Right ventricle myocardium inferior (tissue), 1 donor: ENCODE results near the gene LMOD1. TPM values are rescaled to one million over a fixed set of nuclear protein-coding genes. Genes with fewer than 3 reads are reported as not detected.

ENCODE experiments used
- ATAC-seq: fragments of 200-7000 bp; cut with Tn5 transposase; one replicate; pipeline ENCODE4 v1.9.1; 2020; ENCODE audit warnings: mild to moderate bottlenecking, moderate library complexity
- DNase-seq: peaks from one replicate; pipeline ENCODE4 v3.0.0; 2021; ENCODE audit errors: missing footprints
- intact Hi-C: fragments of 100-400 bp; cut with DNase I; formaldehyde crosslinking; loops from one replicate; pipeline ENCODE4 v1.11.0; 2022
- total RNA-seq: library from RNA; stranded (reverse); fragmentation: NEBNext Ultra II Directional; extraction: Animal tissue kit (Norgen Biotek cat#: 25700); gene quantifications from one replicate; pipeline ENCODE4 v1.2.1, GENCODE V29; 2021
- donor health status: DM: no; HTN: yes; CAD: no; lungs with severe emphysema.

The LMOD1 gene
- total RNA-seq, 1 donor from 2014 or later: 10.8 TPM

GRCh38 chr1:201899683-201900429, 46.5 kb downstream of the LMOD1 start:
- no peak for ATAC-seq
- intact Hi-C loops: loop anchor here (5.0 kb wide), 2 partner anchors 57 to 222 kb away; partner anchors contain the start of genes GPR37L1 and TIMM17A
- no peak for DNase-seq

- ATAC-seq (no peak), DNase-seq (no peak)
- intact Hi-C loops: loop anchor here (5.0 kb wide), 2 partner anchors 58 to 223 kb away; partner anchors contain the start of genes GPR37L1 and TIMM17A
Measured at GRCh38 chr1:201898992-201899391, 47.4 kb downstream of the LMOD1 start.

GRCh38 chr1:201898240-201898894, 48.0 kb downstream of the LMOD1 start:
- intact Hi-C loops: loop anchor here (5.0 kb wide), 2 partner anchors 59 to 224 kb away; partner anchors contain the start of genes GPR37L1 and TIMM17A
- DNase-seq: no peak
- ATAC-seq: no peak

GRCh38 chr1:201896951-201897391, 49.4 kb downstream of the LMOD1 start:
- intact Hi-C loops: loop anchor here (1.0 to 5.0 kb wide), 3 partner anchors 60 to 225 kb away; partner anchors contain the start of genes GPR37L1 and TIMM17A
- no peak for DNase-seq
- ATAC-seq: peak; percentile 59

- intact Hi-C loops: loop anchor here (1.0 to 5.0 kb wide), 3 partner anchors 61 to 226 kb away; partner anchors contain the start of genes GPR37L1 and TIMM17A
- peak; percentile 88 for ATAC-seq
- peak; percentile 92 for DNase-seq
Measured at GRCh38 chr1:201895913-201896807, 50.2 kb downstream of the LMOD1 start.

GRCh38 chr1:201895120-201895665, 51.2 kb downstream of the LMOD1 start:
- ATAC-seq (no peak), DNase-seq (no peak)
- intact Hi-C loops: loop anchor here (5.0 kb wide), 2 partner anchors 62 to 227 kb away; partner anchors contain the start of genes GPR37L1 and TIMM17A

GRCh38 chr1:201894343-201895119, 51.8 kb downstream of the LMOD1 start:
- intact Hi-C loops: loop anchor here (5.0 kb wide), 2 partner anchors 63 to 228 kb away; partner anchors contain the start of genes GPR37L1 and TIMM17A
- DNase-seq (no peak), ATAC-seq (no peak)

- ATAC-seq: no peak
- intact Hi-C loops: no loop called here
Measured at GRCh38 chr1:201893431-201893830, 52.9 kb downstream of the LMOD1 start.

GRCh38 chr1:201892211-201892610, 54.1 kb downstream of the LMOD1 start:
- no peak for ATAC-seq
- no peak for DNase-seq
- intact Hi-C loops: no loop called here

More at GRCh38 chr1:201893431-201893830, 52.9 kb downstream of the LMOD1 start:
- no peak for DNase-seq

GRCh38 chr1:201891451-201892045, 54.8 kb downstream of the LMOD1 start:
- DNase-seq (no peak), ATAC-seq (no peak)
- intact Hi-C loops: no loop called here

- intact Hi-C loops: no loop called here
- no peak for DNase-seq
- ATAC-seq: no peak
Measured at GRCh38 chr1:201890806-201891450, 55.4 kb downstream of the LMOD1 start.

- no peak for DNase-seq
- intact Hi-C loops: no loop called here
- no peak for ATAC-seq
Measured at GRCh38 chr1:201890223-201890622, 56.1 kb downstream of the LMOD1 start.

- intact Hi-C loops: loop anchor here (5.0 kb wide), 1 partner anchor 218 kb away; no protein-coding TSS in a partner anchor
- ATAC-seq (no peak), DNase-seq (no peak)
Measured at GRCh38 chr1:201889090-201889968, 57.0 kb downstream of the LMOD1 start.

GRCh38 chr1:201888282-201889089, 57.9 kb downstream of the LMOD1 start, which contains the start of gene SHISA4:
Gene SHISA4 (plus strand): TSS chr1:201888898. CDS start chr1:201888995, 97 bp downstream.
- ATAC-seq: peak; percentile 84
- DNase-seq: peak; percentile 88
- intact Hi-C loops: loop anchor here (5.0 kb wide), 1 partner anchor 219 kb away; no protein-coding TSS in a partner anchor
